HEK293 (cell line): ENCODE data around the gene OR2V1.

Experiments
- CTCF ChIP-seq: fragments of 450-650 bp; formaldehyde crosslinking; IDR thresholded peaks from 2 replicates; pipeline ENCODE4 v1.5.1; 2016; ENCODE audit warnings: missing biosample characterization, missing genetic modification characterization
- HOXA7 ChIP-seq: sonication (generic); formaldehyde crosslinking; IDR thresholded peaks from 2 replicates; pipeline ENCODE4 v1.8.1; 2022; ENCODE audit warnings: missing genetic modification reagents, borderline replicate concordance
- ZNF157 ChIP-seq: fragments of 450-650 bp; formaldehyde crosslinking; IDR thresholded peaks from 2 replicates; pipeline ENCODE4 v1.5.1; 2016; ENCODE audit warnings: missing biosample characterization, missing genetic modification characterization
- ZNF214 ChIP-seq: fragments of 450-650 bp; formaldehyde crosslinking; IDR thresholded peaks from 2 replicates; pipeline ENCODE4 v1.5.1; 2017; ENCODE audit warnings: missing biosample characterization, mild to moderate bottlenecking, missing genetic modification characterization, borderline replicate concordance
- ZNF394 ChIP-seq: fragments of 450-650 bp; formaldehyde crosslinking; IDR thresholded peaks from 2 replicates; pipeline ENCODE4 v1.5.1; 2016; ENCODE audit warnings: missing biosample characterization, missing genetic modification characterization, mild to moderate bottlenecking, moderate library complexity, borderline replicate concordance
- ZNF530 ChIP-seq: fragments of 450-650 bp; formaldehyde crosslinking; IDR thresholded peaks from 2 replicates; pipeline ENCODE4 v1.5.1; 2016; ENCODE audit warnings: low read depth, missing biosample characterization, missing genetic modification characterization
- ZNF558 ChIP-seq: fragments of 450-650 bp; formaldehyde crosslinking; IDR thresholded peaks from 2 replicates; pipeline ENCODE4 v1.5.1; 2016; ENCODE audit warnings: missing biosample characterization, missing genetic modification characterization
- ZNF658 ChIP-seq: fragments of 450-650 bp; formaldehyde crosslinking; IDR thresholded peaks from 2 replicates; pipeline ENCODE4; 2016; ENCODE audit warnings: missing biosample characterization, missing genetic modification characterization

GRCh38 chr5:181133083-181133482 lies 2.1 kb upstream of the OR2V1 start:
- TF ChIP-seq ZNF157 (tag by site-specific recombination) (no peak), CTCF (no peak), ZNF558 (tag by site-specific recombination) (no peak), HOXA7 (no peak), ZNF394 (tag by site-specific recombination) (no peak), ZNF530 (tag by site-specific recombination) (no peak), ZNF214 (tag by site-specific recombination) (no peak), ZNF658 (no peak)
